AG09309 (cell line): ENCODE measurements around the gene TNFAIP3.

Source experiments
- DNase-seq: peaks from one replicate; pipeline ENCODE4 v3.0.0-alpha.2; 2010; ENCODE audit warnings: low read depth
- H3K4me3 ChIP-seq: 2 replicates; pipeline ENCODE4 v1.5.1; 2011; ENCODE audit warnings: mild to moderate bottlenecking, low read depth, low read length, moderate library complexity; ENCODE audit not compliant: control insufficient read depth
- CTCF ChIP-seq: IDR thresholded peaks from 2 replicates; pipeline ENCODE4 v1.5.1; 2011; ENCODE audit warnings: mild to moderate bottlenecking, low read depth, low read length, inconsistent platforms; ENCODE audit not compliant: insufficient read depth, control insufficient read depth; ENCODE audit errors: missing control alignments

TNFAIP3 gene

GRCh38 chr6:137927777-137928218, 60.7 kb downstream of the TNFAIP3 start:
- no peak for TF ChIP-seq CTCF
- no peak overlapping the region for H3K4me3 ChIP-seq
- DNase-seq = no peak

GRCh38 chr6:137928286-137928685, 61.2 kb downstream of the TNFAIP3 start:
- H3K4me3 ChIP-seq = no peak overlapping the region
- TF ChIP-seq CTCF = no peak
- DNase-seq = no peak

GRCh38 chr6:137931849-137932465, 64.9 kb downstream of the TNFAIP3 start:
- no peak overlapping the region for H3K4me3 ChIP-seq
- DNase-seq = no peak
- no peak for TF ChIP-seq CTCF
